ENCODE data around the gene MASP1. TPM values are rescaled to one million over a fixed set of nuclear protein-coding genes. Genes with fewer than 3 reads are reported as not detected.

Gene MASP1
- polyA plus RNA-seq, 2 of the 4 experiments (the other 2 are of a cell fraction), result 0.18 TPM; not detected in 1

DNA sequence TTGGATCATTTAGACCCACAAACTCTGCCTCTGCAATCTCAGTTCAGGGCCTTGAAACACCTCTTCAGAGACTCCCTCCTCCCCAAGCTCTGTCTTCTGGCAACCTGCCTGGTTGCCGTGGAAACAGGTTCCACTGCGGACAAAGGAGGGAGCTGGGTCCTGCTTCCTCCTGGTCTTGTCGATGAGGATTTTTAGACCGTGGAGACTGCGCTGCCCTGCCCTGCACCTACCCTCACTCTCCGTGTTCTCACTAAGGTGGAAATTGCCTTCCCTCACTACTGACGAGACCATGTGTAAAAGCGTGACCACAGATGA is 94.2 kb downstream of the MASP1 start, which contains the start of gene RTP1:
Gene RTP1 (plus strand): TSS at position 152 of the 315 bp plus-strand sequence. CDS start 30 bp downstream, at position 182.
- H3K4me1 ChIP-seq, result no peaks in the 10 kb centered on the region
- no peak within 1 kb of the TSS for H3K27ac ChIP-seq
- ChIA-PET POLR2A (no interaction called here), CTCF (interaction anchor here (1.4 kb wide), 1 partner anchor 345 kb away, joined by 3 read pairs; no protein-coding TSS in a partner anchor)
- ATAC-seq, result no peak
- WGBS (ENCODE audit: missing lambda C conversion rate), result 73% methylated on average over 8 of the region's 8 CpGs
- FAIRE-seq, result no peak
- H3K9me3 ChIP-seq, result no peaks in the 10 kb centered on the region
- TF ChIP-seq ZNF302 (CRISPR knock-in tag; IDR thresholded peaks at IDR 0.05), result no peak
- no peak for TF ChIP-seq HOXB13 (CRISPR knock-in tag; IDR thresholded peaks at IDR 0.05; ENCODE audit: low read depth)
- no peak for TF ChIP-seq MYC (IDR thresholded peaks at IDR 0.05; ENCODE audit: borderline replicate concordance, low read length)
- TF ChIP-seq FOSB (CRISPR knock-in tag; IDR thresholded peaks at IDR 0.05), result no peak
- no peak for DNase-seq (ENCODE audit: low read depth in 1 of 2, low spot score in 1 of 2)
- no peak within 1 kb of the TSS for H3K4me2 ChIP-seq
- no peak within 1 kb of the TSS for H3K4me3 ChIP-seq

DNA sequence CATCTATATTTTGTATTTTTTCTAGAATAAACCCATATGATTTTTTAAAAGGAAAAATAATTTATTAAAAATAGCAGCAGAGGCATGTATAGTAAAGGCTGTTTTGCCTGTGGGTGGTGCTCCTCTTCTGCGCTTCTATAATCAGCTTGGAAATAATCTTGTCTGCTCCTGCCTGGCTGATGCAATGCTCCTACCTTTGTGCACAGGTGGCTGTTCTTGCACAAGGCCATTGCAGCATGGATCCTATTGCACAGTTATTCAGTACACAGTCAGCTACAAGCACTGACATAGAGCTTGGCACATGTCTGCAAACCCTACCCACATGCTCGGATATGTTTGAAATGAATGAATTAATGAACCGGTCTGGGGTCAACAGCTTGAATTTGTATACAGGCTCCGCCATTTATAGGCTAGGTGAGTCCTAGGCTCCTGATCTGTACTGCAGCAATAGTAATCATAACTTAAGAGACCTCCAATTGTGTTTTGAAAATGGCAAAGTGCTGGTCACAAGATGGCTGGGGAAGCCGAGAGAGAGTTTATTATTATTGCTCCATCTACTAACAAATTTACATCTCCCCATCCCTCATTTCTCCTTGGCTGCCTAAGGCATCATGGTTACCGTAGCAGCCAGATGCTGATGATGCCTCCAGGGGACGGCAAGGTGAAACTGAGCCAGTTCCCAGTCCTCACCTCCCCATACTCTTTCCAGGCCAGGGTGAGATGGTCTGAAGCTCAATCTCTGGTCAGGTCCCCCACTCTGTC is 94.8 kb downstream of the MASP1 start:
- H3K4me2 ChIP-seq, result no peak overlapping the region
- DNase-seq (ENCODE audit: low read depth in 1 of 2, low spot score in 1 of 2) (no peak), FAIRE-seq (no peak), ATAC-seq (no peak)
- no peaks in the 10 kb centered on the region for H3K9me3 ChIP-seq
- CTCF ChIA-PET, result interaction anchor here (1.4 kb wide), 1 partner anchor 345 kb away, joined by 3 read pairs; no protein-coding TSS in a partner anchor
- TF ChIP-seq SMC3 (IDR thresholded peaks at IDR 0.05) (no peak), HOXA7 (CRISPR knock-in tag; IDR thresholded peaks at IDR 0.05) (no peak), HOXB5 (CRISPR knock-in tag; IDR thresholded peaks at IDR 0.05) (no peak), GATA3 (IDR thresholded peaks at IDR 0.05; ENCODE audit: borderline replicate concordance) (no peak)
- no peaks in the 10 kb centered on the region for H3K4me1 ChIP-seq
- 70% methylated on average over 7 of the region's 7 CpGs for WGBS (ENCODE audit: missing lambda C conversion rate)
- no peak overlapping the region for H3K4me3 ChIP-seq
- POLR2A ChIA-PET, result no interaction called here
- H3K27ac ChIP-seq, result no peak overlapping the region

DNA sequence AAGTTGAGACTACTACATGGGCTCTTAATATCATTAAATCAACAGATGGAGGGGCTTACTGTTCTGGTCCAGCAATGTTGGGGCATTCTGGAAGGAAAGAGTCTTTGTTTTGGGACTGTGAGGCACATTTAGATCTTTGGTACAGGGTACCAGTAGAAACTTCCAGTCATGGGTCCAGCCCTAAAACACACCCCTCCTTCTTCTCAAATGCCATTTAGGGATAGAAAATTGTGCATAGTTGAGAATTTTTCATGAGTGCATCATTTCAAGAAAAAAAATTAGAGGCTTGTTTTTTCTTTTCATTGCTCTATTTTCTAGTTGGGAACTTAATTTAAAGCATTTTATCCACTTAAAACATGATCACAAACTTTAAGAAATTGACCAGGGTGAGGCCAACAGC is 98.4 kb downstream of the MASP1 start:
- TF ChIP-seq ZNF302 (CRISPR knock-in tag; IDR thresholded peaks at IDR 0.05), result no peak
- TF ChIP-seq, protein P1, sequence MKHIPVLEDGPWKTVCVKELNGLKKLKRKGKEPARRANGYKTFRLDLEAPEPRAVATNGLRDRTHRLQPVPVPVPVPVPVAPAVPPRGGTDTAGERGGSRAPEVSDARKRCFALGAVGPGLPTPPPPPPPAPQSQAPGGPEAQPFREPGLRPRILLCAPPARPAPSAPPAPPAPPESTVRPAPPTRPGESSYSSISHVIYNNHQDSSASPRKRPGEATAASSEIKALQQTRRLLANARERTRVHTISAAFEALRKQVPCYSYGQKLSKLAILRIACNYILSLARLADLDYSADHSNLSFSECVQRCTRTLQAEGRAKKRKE (CRISPR knock-in tag; IDR thresholded peaks at IDR 0.05; ENCODE audit: low read depth), result no peak
- no peak for TF ChIP-seq SREBF2 (IDR thresholded peaks at IDR 0.05)
- no peak for TF ChIP-seq ZC3H11A (IDR thresholded peaks at IDR 0.05)
- TF ChIP-seq EHMT2 (IDR thresholded peaks at IDR 0.05; ENCODE audit: low read depth), result no peak
- no peak for TF ChIP-seq HOXB13 (CRISPR knock-in tag; IDR thresholded peaks at IDR 0.05; ENCODE audit: low read depth)
- no peak for TF ChIP-seq TP53 (CRISPR knock-in tag; IDR thresholded peaks at IDR 0.05)
- TF ChIP-seq CBX8 (IDR thresholded peaks at IDR 0.05), result no peak
- no peak for TF ChIP-seq HOXB5 (CRISPR knock-in tag; IDR thresholded peaks at IDR 0.05)
- TF ChIP-seq TFCP2L1 (CRISPR knock-in tag; IDR thresholded peaks at IDR 0.05), result no peak
- no peak for TF ChIP-seq POLR2A (IDR thresholded peaks at IDR 0.05; ENCODE audit: low read length)
- TF ChIP-seq GATA3 (IDR thresholded peaks at IDR 0.05; ENCODE audit: borderline replicate concordance), result no peak
- TF ChIP-seq HOXA7 (CRISPR knock-in tag; IDR thresholded peaks at IDR 0.05), result no peak
- TF ChIP-seq, protein P2, sequence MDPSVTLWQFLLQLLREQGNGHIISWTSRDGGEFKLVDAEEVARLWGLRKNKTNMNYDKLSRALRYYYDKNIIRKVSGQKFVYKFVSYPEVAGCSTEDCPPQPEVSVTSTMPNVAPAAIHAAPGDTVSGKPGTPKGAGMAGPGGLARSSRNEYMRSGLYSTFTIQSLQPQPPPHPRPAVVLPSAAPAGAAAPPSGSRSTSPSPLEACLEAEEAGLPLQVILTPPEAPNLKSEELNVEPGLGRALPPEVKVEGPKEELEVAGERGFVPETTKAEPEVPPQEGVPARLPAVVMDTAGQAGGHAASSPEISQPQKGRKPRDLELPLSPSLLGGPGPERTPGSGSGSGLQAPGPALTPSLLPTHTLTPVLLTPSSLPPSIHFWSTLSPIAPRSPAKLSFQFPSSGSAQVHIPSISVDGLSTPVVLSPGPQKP (IDR thresholded peaks at IDR 0.05; ENCODE audit: low read depth, low read length), result no peak
- TF ChIP-seq RFX5 (IDR thresholded peaks at IDR 0.05), result no peak
- no peak for TF ChIP-seq ZSCAN20 (CRISPR knock-in tag; IDR thresholded peaks at IDR 0.05)
- no peak for TF ChIP-seq POLR2AphosphoS2 (conservative IDR thresholded peaks at IDR 0.05; ENCODE audit: low read length)
- no peak for TF ChIP-seq CBX2 (IDR thresholded peaks at IDR 0.05; ENCODE audit: borderline replicate concordance, low read depth)
- Histone ChIP-seq H3K27ac (no peak overlapping the region), H3K4me1 (no peaks in the 10 kb centered on the region), H3K4me2 (no peak overlapping the region), H3K4me3 (no peak overlapping the region), H3K9me3 (no peaks in the 10 kb centered on the region)
- FAIRE-seq (no peak), DNase-seq (ENCODE audit: low read depth in 1 of 2, low spot score in 1 of 2) (no peak), ATAC-seq (no peak)
- ChIA-PET POLR2A (no interaction called here), CTCF (interaction anchor here (1.1 kb wide), 1 partner anchor 54 kb away, joined by 3 read pairs; the partner anchor contains the start of gene RPL39L)
